H1 (cell line): ENCODE results near the gene GRID2. TPM values are rescaled to one million over a fixed set of nuclear protein-coding genes. Genes with fewer than 3 reads are reported as not detected.

Source experiments
- CTCF ChIA-PET: fragments of 300-600 bp; sonication (Branson Sonifier 250); formaldehyde crosslinking; loops from one replicate; lab custom pipeline; 2021; ENCODE audit not compliant: partially characterized antibody; lab: Charles Lee
- POLR2A ChIA-PET: fragments of 300-600 bp; sonication (Branson Sonifier 250); formaldehyde crosslinking; loops from one replicate; lab custom pipeline; 2021; ENCODE audit warnings: inconsistent platforms; ENCODE audit not compliant: partially characterized antibody; lab: Charles Lee
- DNase-seq, 2 experiments: peaks; one replicate each; pipeline versions ENCODE4 v3.0.0 to v3.0.0-alpha.2; 2010 to 2022; ENCODE audit warnings: low spot score in 2 of 2, low read depth in 1 of 2, mixed read lengths in 1 of 2
- FAIRE-seq: peaks from 2 replicates; lab custom pipeline; 2011; peaks lifted over from hg19 to GRCh38; lab: Jason Lieb, UNC
- H2AFZ ChIP-seq: 2 replicates; pipeline ENCODE4 v1.8.1; 2012; ENCODE audit warnings: low read length, inconsistent platforms
- H2AK5ac ChIP-seq: 2 replicates; pipeline ENCODE4 v1.6.1; 2013; ENCODE audit warnings: low read depth, low read length
- H2BK120ac ChIP-seq: replicated peaks from 2 replicates; pipeline ENCODE3; 2013; ENCODE audit warnings: low read depth, low read length, inconsistent platforms
- H2BK12ac ChIP-seq: 2 replicates; pipeline ENCODE4 v1.6.1; 2013; ENCODE audit warnings: low read depth, low read length
- H2BK15ac ChIP-seq: 2 replicates; pipeline ENCODE4 v1.6.1; 2013; ENCODE audit warnings: low read length
- H2BK20ac ChIP-seq: 2 replicates; pipeline ENCODE4 v1.6.1; 2013; ENCODE audit warnings: low read length
- H2BK5ac ChIP-seq: 2 replicates; pipeline ENCODE4 v1.6.1; 2013; ENCODE audit warnings: low read depth, low read length
- H3K14ac ChIP-seq: 2 replicates; pipeline ENCODE4 v1.6.1; 2013; ENCODE audit warnings: inconsistent platforms; ENCODE audit not compliant: insufficient read length
- H3K18ac ChIP-seq: 2 replicates; pipeline ENCODE4 v1.6.1; 2013; ENCODE audit warnings: low read length; ENCODE audit errors: extremely low read depth
- H3K23ac ChIP-seq: 2 replicates; pipeline ENCODE4 v1.6.1; 2013; ENCODE audit warnings: inconsistent platforms; ENCODE audit not compliant: insufficient read length
- H3K23me2 ChIP-seq: 2 replicates; pipeline ENCODE4 v1.6.1; 2013; ENCODE audit warnings: low read depth, low read length
- H3K27ac ChIP-seq: 2 replicates; pipeline ENCODE4 v1.6.1; 2011; ENCODE audit warnings: low read depth, low read length, inconsistent platforms
- H3K27me3 ChIP-seq, 4 experiments: replicated peaks in 1 of 4; 1 replicate in 1 of 4; 2 replicates in 3 of 4; pipeline versions ENCODE4 v1.6.1 to v1.8.1; 2011 to 2013; ENCODE audit warnings: low read length in 3 of 4, mild to moderate bottlenecking in 3 of 4, inconsistent platforms in 2 of 4, mixed read lengths in 2 of 4, moderate library complexity in 1 of 4; ENCODE audit not compliant: control insufficient read depth in 3 of 4, insufficient read depth in 3 of 4; ENCODE audit errors: extremely low read depth in 1 of 4
- H3K36me3 ChIP-seq, 4 experiments: 2 replicates each; pipeline versions ENCODE4 v1.6.1 to v1.8.1; 2011 to 2013; ENCODE audit warnings: mild to moderate bottlenecking in 4 of 4, low read length in 3 of 4, moderate library complexity in 2 of 4, control low read depth in 1 of 4, inconsistent platforms in 1 of 4; ENCODE audit not compliant: insufficient read depth in 4 of 4, control insufficient read depth in 2 of 4
- H3K4ac ChIP-seq: replicated peaks from 2 replicates; pipeline ENCODE3; 2013; ENCODE audit warnings: low read length, low read depth, mixed read lengths, inconsistent platforms; ENCODE audit not compliant: insufficient read length
- H3K4me1 ChIP-seq, 4 experiments: replicated peaks in 1 of 4; 1 replicate in 1 of 4; 2 replicates in 3 of 4; pipeline versions ENCODE4 v1.6.1 to v1.8.1; 2011 to 2013; ENCODE audit warnings: low read length in 3 of 4, inconsistent platforms in 2 of 4, mixed read lengths in 1 of 4; ENCODE audit not compliant: insufficient read depth in 4 of 4, control insufficient read depth in 3 of 4
- H3K4me2 ChIP-seq, 2 experiments: 2 replicates each; pipeline versions ENCODE4 v1.6.1 to v1.8.1; 2011 to 2013; ENCODE audit warnings: low read depth in 2 of 2, low read length in 2 of 2, control low read depth in 1 of 2, inconsistent platforms in 1 of 2, mild to moderate bottlenecking in 1 of 2; ENCODE audit not compliant: insufficient read depth in 1 of 2
- H3K4me3 ChIP-seq, 4 experiments: fragments of 200-600, 300-600 bp in 1 of 4; sonication (generic), shearing (Covaris generic), sonication (Bioruptor Twin) in 1 of 4; 2 replicates each; pipeline versions ENCODE4 v1.5.1 to v1.8.1; 2011 to 2016; ENCODE audit warnings: low read length in 4 of 4, low read depth in 3 of 4, control low read depth in 2 of 4, inconsistent platforms in 2 of 4, mild to moderate bottlenecking in 2 of 4, mixed read lengths in 1 of 4, moderate library complexity in 1 of 4; ENCODE audit not compliant: insufficient read depth in 2 of 4; ENCODE audit errors: extremely low read depth in 1 of 4
- H3K56ac ChIP-seq: replicated peaks from 2 replicates; pipeline ENCODE3; 2013; ENCODE audit warnings: low read depth, mild to moderate bottlenecking, mixed read lengths, low read length, inconsistent platforms; ENCODE audit not compliant: insufficient read length
- H3K79me1 ChIP-seq: 2 replicates; pipeline ENCODE4 v1.6.1; 2013; ENCODE audit warnings: low read depth, low read length, control low read depth
- H3K79me2 ChIP-seq, 2 experiments: 2 replicates each; pipeline versions ENCODE4 v1.6.1 to v1.8.1; 2012 to 2013; ENCODE audit warnings: low read length in 2 of 2, mild to moderate bottlenecking in 2 of 2, inconsistent platforms in 1 of 2; ENCODE audit not compliant: insufficient read depth in 2 of 2, control insufficient read depth in 1 of 2
- H3K9ac ChIP-seq, 4 experiments: replicated peaks in 1 of 4; 1 replicate in 1 of 4; 2 replicates in 3 of 4; pipeline versions ENCODE4 v1.6.1 to v1.8.1; 2011 to 2013; ENCODE audit warnings: low read depth in 3 of 4, low read length in 3 of 4, control low read depth in 2 of 4, mild to moderate bottlenecking in 2 of 4, moderate library complexity in 2 of 4, inconsistent platforms in 1 of 4; ENCODE audit errors: extremely low read depth in 1 of 4
- H3K9me3 ChIP-seq, 2 experiments: 2 replicates each; pipeline versions ENCODE4 v1.6.1 to v1.8.1; 2012 to 2013; ENCODE audit warnings: mild to moderate bottlenecking in 2 of 2, moderate library complexity in 2 of 2, control low read depth in 1 of 2, inconsistent platforms in 1 of 2, low read depth in 1 of 2, low read length in 1 of 2, mixed read lengths in 1 of 2; ENCODE audit not compliant: insufficient read depth in 2 of 2
- H4K20me1 ChIP-seq, 2 experiments: replicated peaks in 1 of 2; 2 replicates each; pipeline versions ENCODE3 to v1.8.1; 2011 to 2013; ENCODE audit warnings: inconsistent platforms in 2 of 2, low read length in 2 of 2, mild to moderate bottlenecking in 1 of 2; ENCODE audit not compliant: insufficient read depth in 2 of 2, control insufficient read depth in 1 of 2
- H4K5ac ChIP-seq: 2 replicates; pipeline ENCODE4 v1.6.1; 2013; ENCODE audit warnings: low read length, low read depth, mixed read lengths, inconsistent platforms; ENCODE audit not compliant: insufficient read length
- H4K8ac ChIP-seq: 2 replicates; pipeline ENCODE4 v1.8.0; 2013; ENCODE audit warnings: mild to moderate bottlenecking, moderate library complexity, low read length, inconsistent platforms; ENCODE audit not compliant: insufficient read depth; ENCODE audit errors: extremely low read depth
- H4K91ac ChIP-seq: replicated peaks from 2 replicates; pipeline ENCODE3; 2013; ENCODE audit warnings: low read length, mixed read lengths, inconsistent platforms; ENCODE audit not compliant: insufficient read length
- RAD21 ChIP-seq, 2 experiments: IDR thresholded peaks in 1 of 2; conservative IDR thresholded peaks in 1 of 2; 2 replicates each; pipeline ENCODE4 v1.6.1; 2011; ENCODE audit warnings: low read depth in 2 of 2, low read length in 2 of 2, improper control_type of control experiment in 1 of 2, inconsistent platforms in 1 of 2, mild to moderate bottlenecking in 1 of 2, moderate library complexity in 1 of 2
- WGBS, 2 experiments: shearing (Covaris generic) in 1 of 2; methylation state at CpG; one replicate each; pipeline versions ENCODE4 v1.1.6 to v1.1.7; 2013 to 2015; ENCODE audit warnings: low lambda C conversion rate in 2 of 2, mixed read lengths in 2 of 2, inconsistent platforms in 1 of 2, low coverage in 1 of 2, missing lambda C conversion rate in 1 of 2; ENCODE audit not compliant: insufficient replicate concordance in 2 of 2, insufficient coverage in 1 of 2, insufficient read length in 1 of 2; ENCODE audit errors: extremely low coverage in 1 of 2, missing lambda C conversion rate in 1 of 2; 5-methylcytosine and 5-hydroxymethylcytosine counted together
- polyA plus RNA-seq, 7 experiments: library from polyadenylated mRNA; depleted of rRNA in 3 of 7; stranded (reverse) in 5 of 7; unstranded in 2 of 7; fragments of >200 nt in 5 of 7; fragments of 200-250 nt in 2 of 7; gene quantifications; 1 replicate in 5 of 7; 2 replicates in 1 of 7; 4 replicates in 1 of 7; pipeline versions ENCODE4 v1.2.1 to v1.2.3, GENCODE V29; 2011 to 2013; ENCODE audit warnings: missing spikeins in 2 of 7, mixed read lengths in 2 of 7
- total RNA-seq: library from RNA; stranded (reverse); fragmentation: NEBNext Ultra II Directional; extraction: Animal tissue kit (Norgen Biotek cat#: 25700); gene quantifications from 2 replicates; pipeline ENCODE4 v1.2.1, GENCODE V29; 2021
- TF ChIP-seq, protein P1 (sequence below): IDR thresholded peaks from 2 replicates; pipeline ENCODE4 v1.6.1; 2011; ENCODE audit warnings: low read depth, mild to moderate bottlenecking, low read length; ENCODE audit not compliant: insufficient read depth

GRID2 gene
- total and polyA plus RNA-seq, 2 of the 8 experiments (the other 6 are each of a cell fraction or from before 2014, with no cell fraction given) = 31.1 to 81.9 TPM

DNA sequence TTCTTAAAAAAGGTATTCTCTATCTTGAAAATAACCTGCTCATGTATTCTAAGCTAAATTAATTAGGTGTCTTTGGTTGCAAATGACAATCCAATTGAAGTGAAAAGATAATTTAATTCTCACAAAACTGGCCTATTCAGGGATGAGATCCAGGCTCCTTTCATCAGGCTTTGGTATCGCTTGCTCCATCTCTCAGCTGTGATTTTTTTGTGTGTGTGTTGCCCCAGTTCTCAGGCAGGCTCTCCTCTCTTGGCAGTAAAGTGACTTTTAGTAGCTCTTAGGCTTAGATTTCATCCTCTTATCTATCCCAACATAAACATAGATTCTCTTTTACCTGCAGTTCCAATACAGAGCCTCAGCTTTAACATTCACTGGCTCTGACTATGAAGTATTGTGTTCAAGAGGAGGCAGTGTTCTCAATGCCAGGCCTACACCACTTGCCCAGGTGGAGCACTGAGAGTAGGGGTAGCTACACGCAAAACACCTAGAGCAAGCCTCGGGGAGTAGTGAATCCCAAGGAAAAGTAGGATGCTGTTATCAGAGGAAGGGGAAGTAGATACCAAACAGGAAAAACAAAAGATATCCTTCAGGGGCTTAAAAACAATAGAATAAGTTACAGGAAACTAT lies 1132.3 kb downstream of the GRID2 start:
- Histone ChIP-seq H3K4ac (no peak overlapping the region), H4K5ac (no peak overlapping the region), H2BK15ac (no peak overlapping the region), H3K79me2 (no peaks in the 10 kb centered on the region), H3K36me3 (no peaks in the 10 kb centered on the region), H3K9ac (no peak overlapping the region), H3K9me3 (no peaks in the 10 kb centered on the region), H3K23me2 (no peaks in the 10 kb centered on the region; the same call in 1 of the 2 replicates), H3K79me1 (no peaks in the 10 kb centered on the region), H2AK5ac (no peak overlapping the region), H4K8ac (no peak overlapping the region), H2AFZ (no peak overlapping the region), H3K4me1 (no peaks in the 10 kb centered on the region), H3K27ac (no peak overlapping the region), H3K27me3 (no peaks in the 10 kb centered on the region), H4K20me1 (peaks cover 0 to 2% of the 10 kb centered on the region in 2 experiments), H3K23ac (no peak overlapping the region), H3K4me3 (no peak overlapping the region), H2BK120ac (no peak overlapping the region), H2BK5ac (no peak overlapping the region), H3K18ac (no peak overlapping the region), H3K56ac (no peak overlapping the region), H4K91ac (no peak overlapping the region), H2BK12ac (no peak overlapping the region), H2BK20ac (no peak overlapping the region), H3K4me2 (no peak overlapping the region), H3K14ac (no peak overlapping the region)
- peak in 1 of 2 experiments; percentile 14; a peak in 1 of 4 replicates for TF ChIP-seq RAD21 (IDR thresholded peaks at IDR 0.05 in 1 of 2, conservative IDR thresholded peaks at IDR 0.05 in 1 of 2; ENCODE audit: low read depth in 2 of 2, low read length in 2 of 2)
- TF ChIP-seq, protein P1, sequence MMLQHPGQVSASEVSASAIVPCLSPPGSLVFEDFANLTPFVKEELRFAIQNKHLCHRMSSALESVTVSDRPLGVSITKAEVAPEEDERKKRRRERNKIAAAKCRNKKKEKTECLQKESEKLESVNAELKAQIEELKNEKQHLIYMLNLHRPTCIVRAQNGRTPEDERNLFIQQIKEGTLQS = no peak
- POLR2A ChIA-PET = no interaction called here
- CTCF ChIA-PET = no interaction called here
- 88% methylated on average over 3 of the region's 3 CpGs; no CpG with 5 or more reads in 1 of the 2 experiments for WGBS, 2 experiments
- DNase-seq (no peak), FAIRE-seq (no peak)
